ENCODE results near the gene SVBP.

SVBP gene

DNA sequence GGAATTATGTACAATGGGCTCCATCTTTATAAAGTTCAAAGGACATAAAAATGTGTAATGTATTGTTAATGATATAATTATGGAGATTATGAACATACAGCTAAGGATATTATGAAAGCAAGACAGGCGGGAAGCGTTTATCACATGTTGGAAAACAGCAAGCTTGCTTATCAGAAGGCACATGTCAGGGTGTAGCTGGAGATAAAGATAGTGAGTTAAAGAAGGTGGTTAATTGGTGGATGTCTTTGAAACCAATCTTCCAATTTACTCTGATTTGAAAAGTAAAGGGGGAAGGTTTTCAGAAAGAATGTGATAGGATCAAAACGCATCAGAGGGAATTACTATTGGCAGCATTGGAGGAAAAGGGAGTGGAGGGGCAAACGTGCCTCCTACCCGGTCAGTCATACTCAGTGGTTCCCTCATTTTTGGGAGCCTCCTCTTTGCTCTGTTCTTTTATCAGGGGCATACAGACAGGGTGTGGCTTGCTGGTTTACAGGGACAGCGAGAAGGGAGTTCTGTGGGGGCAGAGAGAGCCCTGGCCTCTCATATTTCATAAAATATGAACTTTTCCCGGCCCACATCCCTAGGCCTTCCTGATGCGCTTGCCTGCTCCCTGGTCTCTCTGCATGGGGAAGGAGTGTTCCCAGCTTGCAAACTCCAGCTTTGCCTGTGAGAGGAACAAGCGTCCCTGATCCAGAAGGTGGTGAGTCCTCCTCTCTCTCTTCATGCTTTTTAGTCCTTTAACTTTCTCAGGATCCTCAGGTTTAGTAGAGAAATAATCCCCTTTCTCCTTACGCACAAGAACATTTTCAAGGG lies 8.0 kb upstream of the SVBP start:
- Histone ChIP-seq H3K9me3 (ENCODE audit: insufficient read depth, low read length) (no peaks in the 10 kb centered on the region), H3K4me2 (ENCODE audit: low read depth, low read length, poor library complexity, severe bottlenecking) (no peak overlapping the region), H3K27ac (ENCODE audit: low read depth, low read length) (no peak overlapping the region), H2AFZ (ENCODE audit: low read depth, low read length, severe bottlenecking) (no peak overlapping the region), H3K4me3 (ENCODE audit: insufficient read depth, low read length, poor library complexity, severe bottlenecking) (no peak overlapping the region), H3K9ac (ENCODE audit: low read length) (no peak overlapping the region), H3K36me3 (ENCODE audit: low read length) (no peaks in the 10 kb centered on the region), H3F3A (ENCODE audit: insufficient read depth) (no peaks in the 10 kb centered on the region), H3K79me2 (ENCODE audit: insufficient read depth, low read length) (no peaks in the 10 kb centered on the region), H3K27me3 (ENCODE audit: low read length) (no peaks in the 10 kb centered on the region), H4K20me1 (ENCODE audit: low read depth, low read length) (no peaks in the 10 kb centered on the region), H3K9me2 (replicated peaks; ENCODE audit: insufficient read depth, low read length) (no peaks in the 10 kb centered on the region)
- TF ChIP-seq, protein P1, sequence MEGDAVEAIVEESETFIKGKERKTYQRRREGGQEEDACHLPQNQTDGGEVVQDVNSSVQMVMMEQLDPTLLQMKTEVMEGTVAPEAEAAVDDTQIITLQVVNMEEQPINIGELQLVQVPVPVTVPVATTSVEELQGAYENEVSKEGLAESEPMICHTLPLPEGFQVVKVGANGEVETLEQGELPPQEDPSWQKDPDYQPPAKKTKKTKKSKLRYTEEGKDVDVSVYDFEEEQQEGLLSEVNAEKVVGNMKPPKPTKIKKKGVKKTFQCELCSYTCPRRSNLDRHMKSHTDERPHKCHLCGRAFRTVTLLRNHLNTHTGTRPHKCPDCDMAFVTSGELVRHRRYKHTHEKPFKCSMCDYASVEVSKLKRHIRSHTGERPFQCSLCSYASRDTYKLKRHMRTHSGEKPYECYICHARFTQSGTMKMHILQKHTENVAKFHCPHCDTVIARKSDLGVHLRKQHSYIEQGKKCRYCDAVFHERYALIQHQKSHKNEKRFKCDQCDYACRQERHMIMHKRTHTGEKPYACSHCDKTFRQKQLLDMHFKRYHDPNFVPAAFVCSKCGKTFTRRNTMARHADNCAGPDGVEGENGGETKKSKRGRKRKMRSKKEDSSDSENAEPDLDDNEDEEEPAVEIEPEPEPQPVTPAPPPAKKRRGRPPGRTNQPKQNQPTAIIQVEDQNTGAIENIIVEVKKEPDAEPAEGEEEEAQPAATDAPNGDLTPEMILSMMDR (IDR thresholded peaks at IDR 0.05; ENCODE audit: insufficient read depth, low read length, poor library complexity, severe bottlenecking), result no peak
- TF ChIP-seq EZH2phosphoT487 (conservative IDR thresholded peaks at IDR 0.05; ENCODE audit: low read length), result no peak

GRCh38 chr1:42824481-42825035 lies 7.4 kb upstream of the SVBP start:
- H3K4me2 ChIP-seq (ENCODE audit: low read depth, low read length, poor library complexity, severe bottlenecking), result no peak overlapping the region
- H4K20me1 ChIP-seq (ENCODE audit: low read depth, low read length), result no peaks in the 10 kb centered on the region

DNA sequence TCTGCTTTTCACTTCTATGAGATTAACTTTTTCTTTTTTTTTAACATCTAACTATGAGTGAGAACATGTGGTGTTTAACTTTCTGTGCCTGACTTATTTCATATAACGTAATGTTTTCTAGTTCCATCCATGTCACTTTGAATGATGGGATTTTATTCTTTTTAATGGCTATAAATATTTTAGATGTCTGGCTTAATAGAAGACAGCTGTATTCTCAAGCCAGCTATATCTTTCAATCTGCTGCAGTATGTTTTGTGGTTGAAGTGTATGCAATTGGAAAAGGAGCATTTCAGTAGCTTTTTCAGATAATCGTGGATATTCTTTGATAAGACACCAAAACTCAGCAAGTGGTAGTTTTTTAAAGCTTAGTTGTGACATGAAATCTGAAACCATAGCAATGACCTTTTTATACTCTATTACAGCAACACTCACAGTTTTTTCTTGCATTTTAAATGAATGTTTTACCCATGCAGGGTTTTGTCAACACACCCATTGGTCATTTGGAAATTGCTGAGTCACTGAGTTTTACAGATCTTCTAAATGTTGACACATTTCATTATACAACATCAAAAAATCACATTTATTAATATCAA lies 5.7 kb upstream of the SVBP start:
- no peak overlapping the region for H3K4me2 ChIP-seq (ENCODE audit: low read depth, low read length, poor library complexity, severe bottlenecking)
- no peaks in the 10 kb centered on the region for H3K36me3 ChIP-seq (ENCODE audit: low read length)
- H3K9me2 ChIP-seq (replicated peaks; ENCODE audit: insufficient read depth, low read length), result no peaks in the 10 kb centered on the region
- H3K79me2 ChIP-seq (ENCODE audit: insufficient read depth, low read length), result no peaks in the 10 kb centered on the region
- no peak overlapping the region for H3K27ac ChIP-seq (ENCODE audit: low read depth, low read length)
- H4K20me1 ChIP-seq (ENCODE audit: low read depth, low read length), result no peaks in the 10 kb centered on the region
- no peak overlapping the region for H3K9ac ChIP-seq (ENCODE audit: low read length)
- no peak for TF ChIP-seq EZH2phosphoT487 (conservative IDR thresholded peaks at IDR 0.05; ENCODE audit: low read length)
- TF ChIP-seq, protein P1 (IDR thresholded peaks at IDR 0.05; ENCODE audit: insufficient read depth, low read length, poor library complexity, severe bottlenecking), result no peak
- no peaks in the 10 kb centered on the region for H3F3A ChIP-seq (ENCODE audit: insufficient read depth)
- no peak overlapping the region for H2AFZ ChIP-seq (ENCODE audit: low read depth, low read length, severe bottlenecking)
- no peaks in the 10 kb centered on the region for H3K9me3 ChIP-seq (ENCODE audit: insufficient read depth, low read length)
- no peaks in the 10 kb centered on the region for H3K27me3 ChIP-seq (ENCODE audit: low read length)
- H3K4me3 ChIP-seq (ENCODE audit: insufficient read depth, low read length, poor library complexity, severe bottlenecking), result no peak overlapping the region

More at GRCh38 chr1:42824481-42825035, 7.4 kb upstream of the SVBP start:
- no peak for TF ChIP-seq EZH2phosphoT487 (conservative IDR thresholded peaks at IDR 0.05; ENCODE audit: low read length)
- TF ChIP-seq, protein P1 (IDR thresholded peaks at IDR 0.05; ENCODE audit: insufficient read depth, low read length, poor library complexity, severe bottlenecking), result no peak
- H3F3A ChIP-seq (ENCODE audit: insufficient read depth), result no peaks in the 10 kb centered on the region
- no peak overlapping the region for H3K9ac ChIP-seq (ENCODE audit: low read length)
- H3K27me3 ChIP-seq (ENCODE audit: low read length), result no peaks in the 10 kb centered on the region
- no peaks in the 10 kb centered on the region for H3K9me2 ChIP-seq (replicated peaks; ENCODE audit: insufficient read depth, low read length)
- H3K27ac ChIP-seq (ENCODE audit: low read depth, low read length), result no peak overlapping the region
- H3K79me2 ChIP-seq (ENCODE audit: insufficient read depth, low read length), result no peaks in the 10 kb centered on the region
- no peaks in the 10 kb centered on the region for H3K9me3 ChIP-seq (ENCODE audit: insufficient read depth, low read length)
- H3K36me3 ChIP-seq (ENCODE audit: low read length), result no peaks in the 10 kb centered on the region
- no peak overlapping the region for H3K4me3 ChIP-seq (ENCODE audit: insufficient read depth, low read length, poor library complexity, severe bottlenecking)
- H2AFZ ChIP-seq (ENCODE audit: low read depth, low read length, severe bottlenecking), result no peak overlapping the region

Measured in SU-DHL-6 (cell line).